Stimulated activated CD8-positive, alpha-beta memory T cell treated with anti-CD3 and anti-CD28 coated beads, Interleukin-2, amount 100 ng/mL, for 1 hour (primary cell): Measurements from ENCODE around the gene PTPN23.
"Not testable (repeated sequence)": the region's sequence is repeated elsewhere in the genome, so short reads cannot be mapped to it uniquely, and the experiment has no call there.

Experiments
- DNase-seq, 2 donors: peaks; one replicate each; pipeline ENCODE4 v3.0.0-alpha.2; 2020; ENCODE audit warnings: low read depth in 2 of 2

Gene PTPN23

GRCh38 chr3:47380601-47381316 lies at the start of gene PTPN23:
Gene PTPN23, plus strand, starts transcription at chr3:47381021. Its CDS starts 76 bp downstream, at chr3:47381097.
- peak; percentile 98 for DNase-seq

- no peak for DNase-seq
Observed at GRCh38 chr3:47333907-47334306, 46.9 kb upstream of the PTPN23 start.

- DNase-seq: no peak
Observed at GRCh38 chr3:47337656-47338055, 43.2 kb upstream of the PTPN23 start.

- no peak for DNase-seq
Observed at GRCh38 chr3:47339951-47340350, 40.9 kb upstream of the PTPN23 start.

GRCh38 chr3:47340866-47341265 lies 40.0 kb upstream of the PTPN23 start:
- DNase-seq: no peak

- DNase-seq: no peak
Observed at GRCh38 chr3:47342151-47342550, 38.7 kb upstream of the PTPN23 start.

- no peak for DNase-seq
Observed at GRCh38 chr3:47342812-47343211, 38.0 kb upstream of the PTPN23 start.

- DNase-seq: no peak
Observed at GRCh38 chr3:47343471-47343971, 37.3 kb upstream of the PTPN23 start.

- no peak for DNase-seq
Observed at GRCh38 chr3:47344971-47345370, 35.9 kb upstream of the PTPN23 start.

GRCh38 chr3:47347217-47347801 lies 33.5 kb upstream of the PTPN23 start:
- DNase-seq: no peak

GRCh38 chr3:47348411-47349154 lies 32.2 kb upstream of the PTPN23 start:
- no peak for DNase-seq

- DNase-seq: no peak
Observed at GRCh38 chr3:47355010-47355409, 25.8 kb upstream of the PTPN23 start.

- no peak for DNase-seq
Observed at GRCh38 chr3:47356201-47356600, 24.6 kb upstream of the PTPN23 start.

- DNase-seq: no peak
Observed at GRCh38 chr3:47359323-47359722, 21.5 kb upstream of the PTPN23 start.

- DNase-seq: not testable (repeated sequence)
Observed at GRCh38 chr3:47360110-47360517, 20.7 kb upstream of the PTPN23 start.

GRCh38 chr3:47362701-47363100 lies 18.1 kb upstream of the PTPN23 start:
- no peak for DNase-seq

- DNase-seq: no peak
Observed at GRCh38 chr3:47365213-47366153, 15.3 kb upstream of the PTPN23 start.

- no peak for DNase-seq
Observed at GRCh38 chr3:47366833-47367232, 14.0 kb upstream of the PTPN23 start.

- no peak for DNase-seq
Observed at GRCh38 chr3:47367631-47368030, 13.2 kb upstream of the PTPN23 start.

GRCh38 chr3:47370020-47370419 lies 10.8 kb upstream of the PTPN23 start:
- not testable (repeated sequence) for DNase-seq

- DNase-seq: peak in 1 of 2 donors; percentile 13
Observed at GRCh38 chr3:47370887-47371697, 9.7 kb upstream of the PTPN23 start.
